Urothelium cell line (cell line): Measurements from ENCODE around the gene ARAP2.

Experiments
- DNase-seq: peaks from one replicate; pipeline ENCODE4 v3.0.0; 2011; ENCODE audit warnings: low spot score, mixed read lengths
- FAIRE-seq: peaks from 2 replicates; lab custom pipeline; 2011; peaks lifted over from hg19 to GRCh38; lab: Jason Lieb, UNC

Gene ARAP2

GRCh38 chr4:36244257-36245082 is at the start of gene ARAP2:
TSS of gene ARAP2 (minus strand) at chr4:36244514. CDS start at chr4:36229486, 15,028 bp downstream.
- peak; percentile 90 for DNase-seq

GRCh38 chr4:36292556-36293188 is 48.4 kb upstream of the ARAP2 start:
- DNase-seq, result no peak

More at GRCh38 chr4:36244257-36245082, at the start of gene ARAP2:
- peak; percentile 96 for FAIRE-seq

GRCh38 chr4:36290641-36291040 is 46.3 kb upstream of the ARAP2 start:
- no peak for DNase-seq
- no peak for FAIRE-seq

More at GRCh38 chr4:36292556-36293188, 48.4 kb upstream of the ARAP2 start:
- FAIRE-seq, result no peak

GRCh38 chr4:36288731-36289426 is 44.6 kb upstream of the ARAP2 start:
- no peak for FAIRE-seq
- DNase-seq, result no peak

- FAIRE-seq, result no peak
- no peak for DNase-seq
Observed at GRCh38 chr4:36286481-36286871, 42.2 kb upstream of the ARAP2 start.

GRCh38 chr4:36285784-36286480 is 41.6 kb upstream of the ARAP2 start:
- FAIRE-seq (no peak), DNase-seq (peak; percentile 25)

- no peak for DNase-seq
- peak; percentile 44 for FAIRE-seq
Observed at GRCh38 chr4:36283912-36284465, 39.7 kb upstream of the ARAP2 start.

GRCh38 chr4:36282503-36283030 is 38.3 kb upstream of the ARAP2 start:
- FAIRE-seq, result no peak
- DNase-seq, result no peak

- FAIRE-seq, result peak; percentile 37
- no peak for DNase-seq
Observed at GRCh38 chr4:36281384-36282106, 37.2 kb upstream of the ARAP2 start, which contains the start of gene DTHD1. TSS of gene DTHD1 (plus strand) at chr4:36281616. CDS start at chr4:36281759, 143 bp downstream.

- FAIRE-seq (no peak), DNase-seq (no peak)
Observed at GRCh38 chr4:36280555-36280954, 36.2 kb upstream of the ARAP2 start.

- DNase-seq, result no peak
- FAIRE-seq, result no peak
Observed at GRCh38 chr4:36278789-36279188, 34.5 kb upstream of the ARAP2 start.

- no peak for FAIRE-seq
- DNase-seq, result no peak
Observed at GRCh38 chr4:36277533-36277932, 33.2 kb upstream of the ARAP2 start.

GRCh38 chr4:36274158-36274557 is 29.8 kb upstream of the ARAP2 start:
- FAIRE-seq (no peak), DNase-seq (no peak)

- DNase-seq, result no peak
- FAIRE-seq, result no peak
Observed at GRCh38 chr4:36273276-36273675, 29.0 kb upstream of the ARAP2 start.

GRCh38 chr4:36269533-36270173 is 25.3 kb upstream of the ARAP2 start:
- FAIRE-seq (no peak), DNase-seq (no peak)

GRCh38 chr4:36269101-36269500 is 24.8 kb upstream of the ARAP2 start:
- DNase-seq (no peak), FAIRE-seq (no peak)

GRCh38 chr4:36267486-36268268 is 23.4 kb upstream of the ARAP2 start:
- DNase-seq (no peak), FAIRE-seq (no peak)

- FAIRE-seq (no peak), DNase-seq (no peak)
Observed at GRCh38 chr4:36264207-36264826, 20.0 kb upstream of the ARAP2 start.
